Raji (cell line): ENCODE data around the gene ADAMTS12.

Experiments used
- POLR2A ChIP-seq: IDR thresholded peaks from 2 replicates; pipeline ENCODE4 v1.6.1; 2011; ENCODE audit warnings: low read depth, low read length, control low read depth; ENCODE audit not compliant: insufficient read depth

Gene ADAMTS12

DNA sequence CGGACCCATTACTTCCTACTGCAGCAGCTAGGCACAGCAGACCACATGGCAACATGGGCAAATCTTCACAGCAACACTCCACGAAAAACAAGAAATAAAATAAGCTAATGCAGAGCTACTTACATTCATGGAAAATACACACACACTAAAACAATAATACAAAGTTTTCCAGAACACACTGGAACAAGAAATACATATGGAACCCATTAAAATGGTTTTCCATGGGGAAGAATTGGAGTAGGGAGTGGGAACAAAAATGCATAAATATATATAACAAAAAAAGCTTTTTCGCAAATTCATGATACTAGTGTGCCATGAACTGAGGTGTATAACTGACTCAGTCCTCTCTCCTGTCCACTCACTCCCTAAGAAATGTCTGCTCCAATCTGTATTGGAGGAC, 8.3 kb downstream of the ADAMTS12 start:
- no peak for TF ChIP-seq POLR2A

DNA sequence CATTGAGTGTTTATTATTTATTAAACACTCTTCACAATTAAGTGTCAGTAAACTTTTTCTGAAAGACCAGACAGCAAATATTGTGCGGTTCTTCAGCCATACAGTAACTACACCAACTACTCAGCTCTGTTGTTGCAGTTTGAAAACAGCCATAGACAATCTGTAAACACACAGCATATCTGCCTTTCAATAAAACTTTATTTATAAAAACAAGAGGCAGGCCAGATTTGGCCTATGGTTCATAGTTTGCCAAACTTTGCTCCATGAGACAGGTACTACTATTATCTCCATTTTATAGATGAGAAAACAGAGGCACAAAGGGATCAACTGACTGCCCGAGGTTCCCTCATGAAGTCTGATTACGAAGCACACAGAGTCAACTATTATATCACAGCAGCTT, 11.5 kb downstream of the ADAMTS12 start:
- no peak for TF ChIP-seq POLR2A

DNA sequence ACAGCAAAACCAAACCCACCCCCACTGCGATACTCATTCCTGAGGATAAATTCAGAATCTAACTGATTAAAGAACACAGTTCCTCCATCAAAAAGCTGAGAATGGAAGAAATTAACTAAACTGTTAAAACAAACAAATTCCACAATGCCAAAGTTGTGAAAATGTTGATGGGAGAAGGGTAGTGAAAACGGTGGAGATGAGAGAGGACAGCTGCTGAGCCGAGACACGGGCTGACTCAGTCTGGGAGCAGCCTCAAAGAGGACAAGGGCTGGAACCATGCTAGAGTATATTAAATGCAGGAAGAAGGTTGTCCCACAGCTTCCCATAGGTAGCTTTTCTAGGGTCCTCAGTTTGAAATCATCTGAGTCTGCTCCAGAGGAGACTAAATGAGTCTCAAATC, 14.3 kb downstream of the ADAMTS12 start:
- no peak for TF ChIP-seq POLR2A

DNA sequence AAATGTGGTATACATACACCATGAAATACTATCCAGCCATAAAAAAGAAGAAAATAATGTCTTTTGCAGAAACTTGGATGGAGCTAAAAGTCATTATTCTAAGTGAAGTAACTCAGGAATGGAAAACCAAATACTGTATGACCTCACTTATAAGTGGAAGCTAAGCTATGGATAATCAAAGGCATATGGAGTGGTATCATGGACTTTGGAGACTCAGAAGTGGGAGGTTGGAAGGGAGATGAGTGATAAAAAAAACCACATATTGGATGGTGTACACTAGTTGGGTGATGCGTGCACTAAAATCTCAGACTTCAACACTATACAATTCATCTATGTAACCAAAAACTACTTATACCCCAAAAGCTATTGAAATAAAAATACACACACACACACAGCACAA, 24.5 kb downstream of the ADAMTS12 start:
- TF ChIP-seq POLR2A: no peak

DNA sequence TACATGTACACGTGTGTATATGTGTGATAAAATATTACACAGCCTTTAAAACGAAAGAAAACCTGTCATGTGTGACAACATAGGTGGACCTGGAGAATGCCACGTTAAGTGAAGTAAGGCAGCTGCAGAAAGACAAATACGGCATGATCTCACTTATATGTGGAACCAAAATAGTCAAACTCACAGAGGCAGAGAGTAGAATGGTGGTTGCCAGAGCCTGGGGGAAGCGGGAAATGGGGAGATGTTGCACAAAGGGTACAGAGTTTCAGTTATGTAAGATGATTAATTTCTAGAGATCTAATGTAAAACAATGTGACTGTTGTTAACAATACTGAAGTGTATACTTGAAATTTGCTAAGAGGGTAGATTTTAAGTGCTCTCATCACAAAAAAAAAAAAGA, 34.8 kb downstream of the ADAMTS12 start:
- TF ChIP-seq POLR2A: no peak

DNA sequence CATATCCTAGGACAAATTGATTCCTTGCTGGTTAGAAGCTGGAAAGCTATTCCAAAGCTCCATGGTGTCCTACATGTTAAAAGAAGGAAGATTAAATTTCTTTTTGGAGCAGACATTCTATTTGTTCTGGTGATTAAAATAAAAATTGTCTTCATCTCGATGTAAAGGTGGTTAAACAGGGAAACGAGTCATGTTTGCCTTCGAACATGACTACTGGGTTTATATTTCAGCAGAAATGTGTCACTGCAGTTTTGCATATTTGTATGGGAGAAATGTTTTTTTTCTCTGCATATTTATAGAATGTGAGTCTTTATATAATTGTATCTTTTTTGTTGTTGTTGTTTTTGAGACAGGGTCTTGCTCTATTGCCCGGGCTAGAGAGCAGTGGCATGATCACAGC, 36.4 kb downstream of the ADAMTS12 start:
- no peak for TF ChIP-seq POLR2A

DNA sequence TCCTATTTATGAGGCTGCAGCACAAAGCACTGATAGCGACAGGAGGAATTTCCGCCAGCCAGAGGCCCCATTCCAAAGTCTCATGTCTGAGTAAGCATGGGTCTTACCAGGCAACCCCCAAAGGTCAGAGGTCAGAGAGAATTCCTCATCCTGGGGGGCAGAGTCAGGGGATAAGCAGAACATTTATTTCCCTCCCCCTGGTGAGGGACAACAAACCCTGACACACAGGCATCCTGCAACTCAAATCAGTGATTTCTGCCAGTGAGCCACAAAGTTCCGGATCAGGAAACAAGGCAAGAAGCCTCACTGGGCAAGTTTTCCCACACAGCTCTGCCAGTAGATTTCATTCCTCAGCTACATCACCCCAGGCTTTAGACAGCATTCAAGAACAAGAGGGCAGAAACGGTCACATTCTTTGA, 37.0 kb downstream of the ADAMTS12 start:
- TF ChIP-seq POLR2A: no peak

DNA sequence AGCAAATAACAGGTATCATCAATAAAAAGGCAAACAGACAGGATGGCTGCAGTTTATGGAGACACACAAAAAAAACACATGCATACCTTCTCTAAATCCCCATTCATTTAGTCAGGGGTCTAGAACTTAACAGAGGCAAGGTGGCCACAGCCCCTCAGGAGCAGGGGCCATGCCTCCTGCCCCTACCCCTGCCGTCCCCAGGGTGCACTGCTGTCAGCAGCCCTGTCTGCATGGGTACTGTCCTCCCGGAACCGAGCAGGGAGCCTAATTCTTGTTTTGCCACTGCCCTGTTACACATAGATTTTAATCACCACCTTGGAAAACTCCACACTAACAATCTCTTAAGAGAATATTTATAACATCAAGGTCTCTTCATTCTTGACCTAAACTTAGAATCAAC, 39.0 kb downstream of the ADAMTS12 start:
- no peak for TF ChIP-seq POLR2A

DNA sequence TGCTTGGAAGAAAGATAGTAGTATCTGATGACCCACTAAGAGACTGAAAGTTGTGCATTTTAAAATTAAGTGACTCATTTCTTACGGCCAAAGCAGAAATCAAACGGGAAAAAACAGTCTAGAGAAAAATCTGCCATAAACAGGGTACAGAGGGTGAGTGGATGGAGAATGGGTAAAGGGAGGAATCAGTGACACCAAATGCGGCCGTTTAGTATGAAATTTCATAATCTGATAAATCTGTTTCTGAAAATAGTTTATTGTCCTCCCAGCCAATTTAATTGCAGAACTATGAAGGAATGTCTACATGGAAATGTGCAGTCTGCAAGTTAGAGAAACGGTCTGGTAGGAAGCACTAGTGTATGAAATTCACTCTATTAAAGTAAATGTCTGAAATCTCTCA, 39.5 kb downstream of the ADAMTS12 start:
- TF ChIP-seq POLR2A: no peak

DNA sequence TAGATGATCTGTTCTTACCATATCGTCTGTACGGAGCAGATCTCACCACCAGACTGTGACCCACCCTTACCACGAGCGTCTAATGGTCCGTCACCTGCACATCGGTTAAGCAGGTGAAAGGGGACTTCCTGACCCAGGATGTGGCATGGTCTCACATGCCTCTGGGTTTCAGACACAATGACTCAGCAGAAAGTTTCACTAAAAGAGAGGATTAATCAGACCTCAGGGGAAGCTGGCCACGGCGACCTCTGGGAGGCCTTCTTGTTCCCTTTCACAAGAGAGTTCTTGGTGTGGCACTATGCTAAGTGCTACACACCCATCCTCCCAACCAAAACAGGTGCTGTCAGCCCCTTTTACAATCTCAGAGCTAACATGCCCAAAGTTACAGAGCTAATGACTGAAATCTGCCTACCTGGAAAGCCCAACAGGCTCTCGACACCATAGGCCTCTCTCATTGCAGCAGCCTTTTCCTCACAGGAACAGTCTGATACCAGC, 41.6 kb downstream of the ADAMTS12 start:
- no peak for TF ChIP-seq POLR2A

DNA sequence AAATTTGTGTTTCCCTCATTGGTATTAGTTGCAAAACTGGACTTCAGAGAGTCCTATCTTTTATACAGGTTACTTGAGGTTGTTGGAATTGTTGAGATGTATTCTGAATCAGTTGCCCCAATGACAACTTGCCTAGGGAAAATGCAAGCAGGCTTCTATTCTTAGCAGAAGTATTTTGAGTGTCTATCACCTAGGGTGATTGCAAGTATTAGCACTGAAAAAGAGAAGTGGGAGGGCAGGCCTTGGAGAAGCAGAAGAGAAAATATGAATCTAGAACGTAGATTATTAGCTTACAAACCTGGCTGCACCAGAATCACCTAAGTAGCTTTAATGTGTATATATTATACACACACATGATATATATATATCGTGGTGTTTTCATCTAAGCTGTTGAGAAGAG, 43.2 kb downstream of the ADAMTS12 start:
- TF ChIP-seq POLR2A: no peak

DNA sequence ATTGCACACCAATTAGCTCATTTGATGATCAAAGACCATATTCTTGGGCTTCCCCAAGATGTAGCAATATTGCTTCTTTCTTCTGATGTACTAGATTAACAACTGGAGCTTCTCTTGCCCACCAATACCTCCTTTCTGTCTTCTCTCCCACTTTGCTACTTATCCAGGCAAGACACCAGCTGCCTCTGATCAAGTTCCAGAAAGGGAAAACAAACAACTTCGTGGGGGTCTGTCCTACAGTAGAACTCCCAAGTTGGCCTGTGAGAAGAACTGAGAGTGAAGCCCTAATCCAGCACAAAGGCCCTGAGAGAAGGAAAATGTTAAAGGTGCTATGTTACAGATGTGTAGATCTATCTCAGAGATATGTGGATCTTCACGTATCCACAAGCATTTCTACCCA, 44.9 kb downstream of the ADAMTS12 start:
- no peak for TF ChIP-seq POLR2A

DNA sequence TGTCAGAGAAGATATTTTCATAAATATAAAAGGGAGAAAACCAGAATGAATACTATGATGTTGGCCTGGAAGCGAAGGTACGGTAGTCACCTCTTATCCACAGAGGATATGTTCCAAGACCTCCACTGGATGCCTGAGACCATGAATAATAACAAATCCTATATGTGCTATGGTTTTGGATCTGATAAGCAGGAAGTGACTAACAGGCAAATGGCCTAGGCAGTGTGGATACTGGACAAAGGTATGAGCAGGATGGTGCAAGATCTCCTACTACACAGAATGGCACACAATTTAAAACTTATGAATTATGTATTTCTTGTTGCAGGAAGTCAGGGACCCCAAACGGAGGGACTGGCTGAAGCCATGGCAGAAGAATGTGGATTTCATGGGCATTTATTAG, 48.2 kb downstream of the ADAMTS12 start:
- no peak for TF ChIP-seq POLR2A

DNA sequence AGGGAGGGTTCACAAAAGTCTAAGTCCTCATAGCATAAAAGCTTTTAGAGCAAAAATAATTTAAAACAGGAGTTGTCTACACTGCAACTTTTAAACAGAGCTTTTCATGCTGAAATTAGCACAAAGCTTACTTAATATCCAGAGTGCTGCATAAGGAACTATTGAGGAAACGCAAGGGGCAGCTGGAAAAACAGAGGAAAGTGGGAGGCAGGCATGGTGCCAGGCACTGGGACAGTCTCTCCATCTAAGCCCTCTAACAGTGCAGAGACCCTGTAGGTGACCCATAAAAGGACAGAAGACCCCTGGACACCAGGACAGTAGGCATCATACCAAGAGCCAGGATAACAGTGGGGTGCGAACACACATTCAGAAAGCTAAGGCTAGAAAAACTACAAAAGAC, 49.3 kb downstream of the ADAMTS12 start:
- TF ChIP-seq POLR2A: no peak

DNA sequence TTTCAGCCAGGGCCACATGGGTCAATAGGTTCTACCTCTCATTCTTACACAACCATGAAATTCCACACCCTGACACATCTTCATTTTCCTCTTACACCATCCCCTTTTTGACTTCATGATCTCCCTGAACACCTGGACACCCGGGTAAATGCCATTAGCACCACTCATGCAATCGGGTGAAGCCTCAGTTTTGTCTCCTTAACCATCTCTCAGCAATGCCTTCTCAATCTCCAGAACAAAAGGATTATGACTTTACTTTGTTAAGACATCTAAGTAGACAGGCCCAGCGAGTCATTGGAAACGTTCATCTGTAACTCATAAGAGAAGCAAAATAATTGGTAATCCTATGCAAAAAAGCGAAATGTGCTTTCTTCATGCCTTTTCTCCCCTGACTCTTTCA, 49.9 kb downstream of the ADAMTS12 start:
- no peak for TF ChIP-seq POLR2A

DNA sequence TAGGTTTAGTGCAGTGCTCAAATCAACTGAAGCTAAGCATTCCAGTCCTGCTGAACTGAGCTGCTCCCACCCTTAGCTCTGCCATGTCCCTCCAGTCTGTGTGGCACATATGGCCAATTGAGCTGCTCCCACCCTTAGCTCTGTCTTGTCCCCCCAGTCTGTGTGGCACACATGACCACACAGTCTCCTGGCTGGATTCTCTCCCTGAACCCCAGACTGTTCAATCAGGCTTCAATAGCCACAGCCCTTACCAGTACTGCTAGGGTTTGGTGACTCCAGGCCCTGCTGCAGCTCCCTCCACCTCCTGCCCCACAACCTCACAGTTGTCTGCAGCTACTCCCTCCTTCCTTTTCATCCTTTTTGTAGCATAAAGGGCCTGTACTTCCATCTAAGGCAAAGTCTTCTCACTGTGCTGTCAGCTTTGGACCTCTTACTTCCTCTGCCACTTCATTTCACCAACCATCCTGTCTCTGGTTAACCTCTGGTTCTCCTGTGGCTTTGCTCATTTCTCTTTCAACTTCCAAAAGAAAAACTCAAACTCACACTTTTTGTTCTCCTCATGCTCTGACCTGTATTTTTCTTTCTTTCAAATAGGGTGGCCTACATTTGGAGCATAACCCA, 50.8 kb downstream of the ADAMTS12 start:
- TF ChIP-seq POLR2A: no peak

DNA sequence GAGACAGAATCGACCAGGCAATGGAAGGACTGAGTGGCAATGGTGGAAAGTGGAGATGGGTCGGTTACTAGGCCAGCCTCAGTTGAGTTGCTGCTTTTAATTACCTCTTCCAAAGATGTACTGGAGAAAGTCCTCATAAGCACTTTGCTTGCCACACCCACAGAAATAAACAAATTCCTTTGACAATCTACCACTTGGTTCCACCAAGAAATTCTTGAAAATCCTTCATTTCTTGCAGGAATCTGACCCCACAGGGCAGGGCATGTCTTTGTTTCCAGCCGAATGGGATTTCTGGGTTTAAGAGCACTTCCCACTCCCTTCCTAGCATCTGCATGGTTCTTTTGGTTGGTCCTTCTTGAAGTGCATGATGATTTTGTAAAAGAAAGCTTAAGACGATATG, 54.5 kb downstream of the ADAMTS12 start:
- no peak for TF ChIP-seq POLR2A
